SIG-M5 (cell line): ENCODE measurements around the gene ATG13.
"Not testable (repeated sequence)": the region's sequence is repeated elsewhere in the genome, so short reads cannot be mapped to it uniquely, and the experiment has no call there.

ENCODE experiments used
- DNase-seq: peaks from one replicate; lab custom pipeline; 2025; lab: John Stamatoyannopoulos, UW

Gene ATG13

DNA sequence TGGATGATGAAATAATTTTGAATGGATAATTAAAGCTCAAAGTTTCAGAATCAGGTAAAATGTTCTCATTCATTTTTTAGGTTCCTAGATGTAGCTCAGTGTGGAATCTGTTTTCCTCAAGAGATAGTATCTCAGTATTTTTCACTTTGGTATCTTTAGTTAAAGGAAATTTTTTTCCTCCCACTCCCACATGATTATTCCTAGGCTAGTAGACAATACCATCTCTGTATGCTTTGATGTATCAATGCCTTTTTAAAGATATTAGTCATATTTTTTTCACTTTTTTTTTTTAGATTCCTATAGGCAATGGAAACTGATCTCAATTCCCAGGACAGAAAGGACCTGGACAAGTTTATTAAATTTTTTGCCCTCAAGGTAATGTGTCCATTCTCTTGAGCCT lies 26.6 kb downstream of the ATG13 start:
- DNase-seq: no peak

DNA sequence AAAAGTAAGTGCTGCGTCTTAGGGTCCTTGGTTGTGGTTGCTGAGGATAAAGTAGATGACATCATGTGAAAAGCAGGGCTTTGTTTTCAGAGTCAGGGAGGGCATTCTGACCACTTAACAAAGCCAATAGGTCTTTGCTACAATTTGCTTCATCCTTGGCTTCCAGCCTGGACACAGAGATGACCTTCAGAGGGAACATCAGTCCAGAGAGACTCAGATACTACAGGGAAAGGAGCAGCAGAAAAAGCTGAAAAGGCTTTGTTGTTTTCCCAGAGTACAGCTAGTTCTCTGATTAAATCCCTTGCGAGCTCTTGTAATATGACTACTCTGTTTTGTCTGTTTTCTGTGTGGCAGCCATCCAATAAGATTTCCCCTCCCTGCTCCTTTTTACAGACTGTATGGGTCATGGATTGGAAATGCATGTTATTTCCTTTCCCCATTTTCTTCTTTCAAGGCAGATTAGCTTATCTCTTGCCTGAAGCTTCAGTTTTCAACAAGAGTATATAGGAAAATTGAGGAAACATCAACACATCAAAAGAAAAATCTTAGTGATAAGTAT lies 31.9 kb downstream of the ATG13 start:
- no peak for DNase-seq

DNA sequence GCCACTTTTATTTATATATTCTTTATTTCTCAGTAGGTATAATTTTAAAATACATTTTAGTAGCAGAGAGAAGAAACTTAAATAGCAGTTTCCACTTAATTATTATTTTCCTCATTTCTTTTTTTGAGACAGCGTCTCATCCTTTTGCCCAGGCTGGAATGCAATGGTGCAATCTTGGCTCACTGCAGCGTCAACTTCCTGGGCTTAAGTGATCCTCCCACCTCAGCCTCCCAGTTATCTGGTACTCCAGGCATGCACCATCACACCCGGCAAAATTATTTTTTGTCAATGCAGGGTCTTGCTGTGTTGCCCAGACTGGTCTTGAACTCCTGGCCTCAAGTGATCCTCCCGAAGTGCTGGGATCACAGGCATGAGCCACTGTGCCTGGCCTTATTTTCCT lies 38.3 kb downstream of the ATG13 start:
- DNase-seq: no peak

DNA sequence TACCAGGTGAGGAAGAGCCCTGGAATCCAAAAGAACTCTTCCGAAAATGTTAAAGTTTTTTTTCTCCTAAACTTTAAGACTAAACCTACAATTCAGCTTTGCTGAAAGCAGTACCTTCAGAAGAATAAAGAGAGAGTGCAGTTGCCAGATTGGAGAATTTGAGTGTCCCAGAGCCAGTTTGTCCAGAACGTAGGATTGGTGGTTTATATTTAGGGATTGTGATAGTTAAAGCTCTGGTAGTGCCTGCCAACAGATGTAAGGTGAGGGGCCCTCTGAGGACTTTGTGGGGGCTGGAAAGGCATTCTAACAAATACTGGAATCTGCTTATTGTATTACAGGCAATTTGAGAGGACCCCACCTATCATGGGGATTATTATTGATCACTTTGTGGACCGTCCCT lies 39.8 kb downstream of the ATG13 start:
- no peak for DNase-seq

DNA sequence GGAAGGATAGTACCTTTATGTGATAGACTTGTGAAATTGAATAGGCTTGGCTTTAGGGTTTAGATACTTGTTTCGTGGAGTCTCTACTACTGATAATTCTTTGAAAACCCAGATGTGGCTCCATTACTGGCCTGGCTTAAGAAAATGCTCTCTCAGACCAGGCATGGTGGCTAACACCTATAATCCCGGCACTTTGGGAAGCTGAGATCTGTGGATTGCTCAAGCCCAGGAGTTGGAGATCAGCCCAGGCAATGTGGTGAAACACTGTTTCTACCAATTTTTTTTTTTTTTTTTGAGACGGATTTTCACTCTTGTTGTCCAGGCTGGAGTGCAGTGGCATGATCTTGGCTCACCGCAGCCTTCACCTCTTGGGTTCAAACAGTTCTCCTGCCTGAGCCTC lies 40.9 kb downstream of the ATG13 start:
- DNase-seq: no peak

DNA sequence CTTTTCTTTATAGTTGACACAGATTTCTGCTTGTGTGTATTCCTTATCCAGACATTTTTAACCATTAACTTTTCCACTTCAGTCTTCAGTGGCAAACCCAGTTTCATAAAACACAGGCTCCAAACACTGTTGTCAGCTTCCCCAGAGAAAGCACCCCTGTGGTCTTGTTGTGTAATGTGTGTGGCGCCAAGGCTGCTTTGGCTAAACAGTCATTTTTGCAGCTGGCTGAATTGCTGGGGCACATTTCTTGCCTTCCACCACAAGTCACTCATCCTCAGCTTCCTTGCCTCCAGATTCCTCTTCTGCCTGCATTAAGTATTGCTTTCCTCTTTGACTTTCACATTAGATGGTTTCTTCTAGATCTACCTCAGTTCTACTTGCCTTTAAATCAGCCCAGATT lies 42.6 kb downstream of the ATG13 start:
- peak; percentile 77 for DNase-seq

DNA sequence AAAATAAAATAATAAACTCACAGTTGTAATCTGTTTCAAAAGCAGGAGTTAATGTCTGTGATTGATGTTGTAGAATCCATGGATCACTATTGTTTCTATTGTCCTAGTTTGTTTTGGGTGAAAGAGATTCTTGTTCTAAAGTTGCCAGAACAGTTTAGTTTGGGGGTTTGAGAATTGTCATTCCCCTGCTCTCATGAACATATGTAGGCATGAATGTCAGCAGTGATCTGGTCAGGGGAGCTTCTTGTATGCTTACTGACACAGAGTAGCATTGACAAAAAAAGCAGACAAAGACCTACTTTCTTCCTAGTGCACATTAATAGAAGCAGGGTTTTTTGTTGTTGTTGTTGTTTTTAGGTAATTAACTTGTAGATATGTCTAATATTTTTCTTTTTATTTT lies 44.5 kb downstream of the ATG13 start:
- no peak for DNase-seq

DNA sequence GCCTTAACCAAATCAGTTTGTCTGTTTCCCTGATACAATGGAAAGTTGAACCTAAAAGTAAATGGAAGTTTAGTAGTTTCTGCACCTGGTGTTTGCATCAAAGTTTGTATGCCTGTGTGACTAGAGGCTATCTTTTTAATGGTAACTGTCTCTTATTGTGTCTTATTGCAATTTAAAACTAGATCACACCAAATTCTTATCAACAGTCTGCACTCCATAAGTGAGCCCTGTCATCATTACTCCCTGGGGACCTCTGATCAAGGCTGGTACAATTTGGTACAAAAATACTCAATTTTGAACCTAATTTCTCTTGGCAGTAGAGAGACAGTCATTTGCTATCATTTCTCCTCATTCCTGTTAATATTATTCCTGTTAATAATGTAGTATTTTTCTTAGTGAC lies 45.0 kb downstream of the ATG13 start:
- no peak for DNase-seq

DNA sequence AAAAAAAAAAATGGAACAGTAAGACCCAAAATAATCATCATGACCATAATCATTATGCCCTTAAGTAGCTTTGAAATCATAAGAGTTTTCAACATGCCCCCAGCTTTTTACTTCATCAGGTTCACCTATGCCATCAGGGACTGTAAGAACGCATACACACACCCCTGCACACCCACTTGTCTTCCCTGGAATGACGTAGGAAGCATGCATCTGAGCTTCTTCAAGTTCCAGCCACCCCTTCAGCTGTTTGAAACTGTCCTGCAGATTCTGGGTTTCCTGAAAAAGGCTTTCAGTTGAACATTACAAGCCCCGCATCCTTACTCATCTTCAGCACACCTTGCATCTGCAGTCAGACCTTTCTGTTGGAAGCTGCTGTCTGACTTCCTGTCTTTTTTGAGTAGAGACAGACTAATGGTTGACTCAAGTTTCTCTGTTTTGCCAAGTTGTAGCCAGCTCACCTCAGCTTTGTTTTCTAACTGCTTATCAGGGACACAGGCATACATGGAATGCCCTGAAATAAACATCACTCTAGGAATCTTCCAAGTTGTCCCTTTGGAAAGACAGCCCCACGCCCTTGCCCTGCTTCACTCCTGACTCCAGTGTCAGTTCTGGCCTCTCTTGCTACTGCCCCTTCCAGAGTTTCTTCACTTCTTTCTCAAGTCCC lies 46.1 kb downstream of the ATG13 start:
- no peak for DNase-seq

DNA sequence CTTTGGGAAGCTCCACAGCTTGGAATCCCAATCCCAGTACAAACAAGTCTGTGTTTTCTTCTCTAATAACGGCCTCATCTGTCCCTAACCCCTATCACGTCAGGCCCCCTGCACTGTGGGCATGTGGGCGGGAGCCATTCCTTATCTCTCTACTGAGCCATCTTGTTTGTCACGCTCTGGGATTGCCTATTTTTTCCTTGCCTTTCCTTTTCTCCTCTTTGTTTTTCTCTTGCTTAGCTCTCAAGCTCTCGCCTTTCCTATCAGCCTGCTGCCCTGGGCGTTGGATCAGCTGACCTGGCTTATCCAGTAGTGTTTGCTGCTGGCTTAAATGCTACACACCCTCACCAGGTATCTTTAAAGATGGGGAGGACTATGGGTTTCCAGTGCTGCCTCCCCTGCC lies 47.3 kb downstream of the ATG13 start:
- no peak for DNase-seq

DNA sequence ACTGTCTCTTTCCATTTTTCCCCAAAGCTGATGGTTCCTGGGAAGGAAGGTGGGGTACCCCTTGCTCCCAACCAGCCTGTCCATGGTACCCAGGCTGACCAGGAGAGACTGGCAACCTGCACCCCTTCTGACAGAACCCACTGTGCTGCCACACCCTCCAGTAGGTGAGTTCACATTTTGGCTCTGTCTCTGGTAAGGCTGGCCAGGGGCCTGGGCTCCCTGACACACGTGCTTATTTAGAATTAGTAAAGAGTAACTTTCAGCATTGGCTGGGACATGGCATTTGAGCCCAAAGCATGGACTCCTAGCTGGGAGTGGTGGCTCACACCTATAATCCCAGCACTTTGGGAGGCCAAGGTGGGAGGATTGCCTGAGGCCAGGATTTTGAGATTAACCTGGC lies 48.0 kb downstream of the ATG13 start:
- no peak for DNase-seq

DNA sequence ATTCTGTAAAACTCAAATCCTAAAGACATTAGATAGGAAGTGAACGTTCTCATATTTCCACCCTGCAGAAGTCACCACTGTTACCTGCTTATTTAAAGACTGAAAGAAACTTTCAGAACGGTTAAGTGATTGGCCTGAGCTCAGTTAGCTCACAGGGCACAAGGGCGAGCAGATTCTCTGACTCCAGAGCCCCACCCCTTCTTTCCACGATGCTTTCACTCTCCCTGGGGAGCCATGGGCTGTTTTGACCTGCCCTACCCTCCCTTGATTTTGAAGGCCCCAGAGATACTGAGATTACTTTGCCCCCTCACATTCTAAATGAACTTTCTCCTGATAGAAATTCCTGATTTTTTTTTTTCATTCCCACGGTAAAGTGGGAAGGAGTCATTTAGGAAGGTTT lies 49.2 kb downstream of the ATG13 start:
- no peak for DNase-seq

DNA sequence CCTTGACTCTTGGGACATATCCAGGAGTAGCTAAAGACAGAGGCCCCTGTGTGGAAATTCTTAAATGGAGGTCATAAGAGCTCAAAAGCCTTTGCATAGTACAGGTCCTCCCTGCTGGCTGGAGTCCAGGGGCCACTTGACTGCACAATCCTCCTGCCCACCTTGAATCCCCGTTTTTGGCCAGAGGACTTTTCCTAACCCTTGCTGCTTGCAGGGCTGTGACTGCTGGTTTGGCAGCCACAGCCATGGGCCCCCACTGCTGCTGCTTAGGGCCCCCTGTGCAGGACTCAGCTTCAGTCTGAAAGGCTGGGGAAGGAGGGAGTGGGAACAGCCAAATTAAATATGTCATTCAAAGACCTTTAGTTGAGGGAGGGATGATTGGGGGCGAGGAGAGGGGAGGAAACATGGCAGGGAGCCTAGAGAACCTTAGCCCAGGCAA lies 49.7 kb downstream of the ATG13 start:
- no peak for DNase-seq

DNA sequence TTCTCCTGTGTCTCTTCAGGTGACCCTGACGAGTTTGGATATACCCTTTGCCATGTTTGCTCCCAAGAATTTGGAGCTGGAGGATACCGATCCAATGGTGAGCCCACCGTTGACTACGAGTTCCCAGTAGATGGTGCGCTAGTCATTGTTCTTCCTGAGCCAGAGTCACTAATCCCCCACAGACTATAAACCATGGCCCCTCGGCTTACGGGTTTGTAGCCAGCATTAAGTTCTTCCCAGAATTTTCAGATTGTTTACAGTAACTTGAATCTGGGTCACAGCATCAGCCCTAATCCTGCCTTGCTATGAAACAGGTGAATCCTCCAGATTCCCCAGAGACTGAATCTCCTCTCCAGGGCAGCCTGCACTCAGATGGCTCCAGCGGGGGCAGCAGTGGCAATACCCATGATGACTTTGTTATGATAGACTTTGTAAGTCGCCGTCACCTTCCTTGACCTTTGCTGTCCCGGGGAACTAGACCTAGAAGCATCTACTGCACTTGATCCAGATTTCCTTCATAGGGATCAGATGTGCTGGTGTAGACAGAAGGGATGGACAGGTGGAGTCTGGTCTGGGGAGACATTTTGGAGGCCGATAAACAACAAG lies 51.2 kb downstream of the ATG13 start:
- no peak for DNase-seq

DNA sequence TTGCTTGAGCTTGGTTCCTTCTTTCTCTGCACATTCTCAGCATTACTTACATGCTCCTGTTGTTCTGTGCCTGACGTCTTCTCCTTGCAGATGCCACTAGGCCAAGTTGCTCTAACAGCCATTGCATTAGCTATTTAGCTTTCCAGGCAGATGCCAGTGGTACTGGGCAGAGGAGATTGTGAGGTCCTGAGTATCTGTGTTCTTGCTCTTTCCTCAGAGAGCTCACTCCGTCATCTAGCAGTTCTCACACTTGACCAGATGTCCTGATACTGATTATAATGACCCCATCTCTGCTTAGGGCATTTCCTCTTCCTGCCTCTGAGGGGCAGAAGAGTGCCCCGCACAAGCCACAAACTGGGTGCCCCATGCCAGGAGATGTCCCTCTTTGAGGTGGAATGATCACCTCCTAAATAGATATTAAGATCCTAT lies 52.4 kb downstream of the ATG13 start:
- DNase-seq: no peak

DNA sequence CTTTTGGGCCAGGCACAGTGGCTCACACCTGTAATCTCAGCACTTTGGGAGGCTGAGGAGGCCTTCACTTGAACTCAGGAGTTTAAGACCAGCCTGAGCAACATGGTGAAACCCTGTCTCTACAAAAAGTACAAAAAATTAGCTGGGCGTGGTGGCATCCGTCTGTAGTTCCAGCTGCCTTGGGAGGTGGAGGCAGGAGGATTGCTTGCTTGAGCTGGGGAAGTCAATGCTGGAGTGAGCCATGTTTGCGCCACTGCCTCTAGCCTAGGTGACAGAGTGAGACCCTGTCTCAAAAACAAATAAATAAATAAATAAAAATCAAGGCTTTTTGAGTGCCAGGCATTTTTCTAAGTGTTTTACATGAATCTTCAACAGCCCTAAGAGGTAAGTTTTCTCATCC lies 53.2 kb downstream of the ATG13 start:
- not testable (repeated sequence) for DNase-seq

DNA sequence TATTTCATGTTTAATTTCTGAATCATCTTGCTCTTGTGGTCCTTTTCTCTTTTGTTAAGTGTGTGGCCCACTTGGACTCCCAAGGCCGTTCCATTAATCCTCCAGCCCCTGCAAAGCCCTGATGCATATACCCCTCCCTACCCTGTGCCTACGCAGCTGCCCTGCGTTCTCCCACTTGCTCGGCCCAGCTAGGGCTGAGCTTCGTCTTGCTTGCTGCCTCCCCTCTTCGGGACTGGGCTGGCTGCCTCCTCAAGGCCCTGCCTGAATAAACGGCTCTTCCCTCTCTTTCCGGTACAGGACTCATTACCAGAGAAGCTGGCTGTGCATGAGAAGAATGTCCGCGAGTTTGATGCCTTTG lies 54.6 kb downstream of the ATG13 start:
- DNase-seq: no peak

DNA sequence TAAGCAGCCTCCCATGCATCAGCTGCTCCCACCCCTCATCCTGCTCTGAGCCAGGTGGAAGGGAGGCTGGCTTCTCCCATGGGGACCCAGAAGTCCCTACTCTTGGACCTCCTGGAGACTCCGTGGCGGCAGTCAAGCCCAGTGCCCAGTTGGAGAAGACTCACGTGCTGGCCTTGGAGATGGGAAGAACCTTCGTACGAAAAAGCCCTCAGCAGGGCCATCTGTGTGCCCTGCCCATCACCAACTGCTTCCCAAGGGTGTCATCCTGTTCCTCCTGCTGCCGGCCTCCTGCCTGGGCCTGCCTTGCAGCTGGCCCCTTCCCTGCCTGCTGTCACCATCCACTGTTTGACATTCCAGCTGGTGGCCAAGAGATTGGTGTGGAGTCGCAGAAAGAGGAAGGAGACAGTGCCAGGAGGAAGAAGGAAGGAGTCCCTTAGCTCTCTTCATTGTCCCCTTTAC lies 55.1 kb downstream of the ATG13 start:
- DNase-seq: no peak

DNA sequence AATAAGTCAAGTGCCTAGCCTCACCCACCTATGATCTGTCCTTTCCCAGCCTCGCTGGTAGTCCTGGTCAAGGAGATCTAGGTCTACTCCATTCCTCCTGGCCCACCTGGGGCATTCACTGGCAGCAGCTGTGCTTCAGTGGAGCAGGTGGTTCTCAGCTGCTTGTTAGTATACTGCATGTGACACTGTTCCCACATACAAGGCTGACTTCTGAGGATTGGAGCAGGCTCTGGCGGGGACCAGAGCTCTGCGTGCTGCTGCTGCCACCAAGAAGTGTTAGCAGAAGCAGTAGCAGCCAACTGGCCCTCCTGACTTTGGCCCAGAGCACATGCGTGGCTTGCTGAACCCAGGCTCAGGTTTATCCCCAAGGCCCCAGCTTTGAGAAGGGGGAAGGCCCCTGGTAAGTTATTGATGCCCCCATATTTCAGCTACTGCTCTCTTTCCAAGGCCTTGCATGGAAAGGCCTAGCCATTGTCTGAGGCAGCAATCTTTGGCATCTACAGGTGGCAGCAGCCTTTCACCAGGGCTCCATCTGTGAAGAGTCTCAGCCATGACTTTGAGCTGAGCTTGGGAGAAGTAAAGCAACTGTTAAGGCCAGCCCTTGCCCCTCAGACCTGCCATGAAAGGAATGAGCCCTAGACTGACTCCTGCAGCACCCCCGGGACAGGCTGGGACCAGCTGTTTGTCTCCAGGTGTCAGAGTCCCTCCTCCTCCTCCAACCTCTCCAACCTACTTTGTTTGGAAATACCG lies 56.5 kb downstream of the ATG13 start:
- no peak for DNase-seq

DNA sequence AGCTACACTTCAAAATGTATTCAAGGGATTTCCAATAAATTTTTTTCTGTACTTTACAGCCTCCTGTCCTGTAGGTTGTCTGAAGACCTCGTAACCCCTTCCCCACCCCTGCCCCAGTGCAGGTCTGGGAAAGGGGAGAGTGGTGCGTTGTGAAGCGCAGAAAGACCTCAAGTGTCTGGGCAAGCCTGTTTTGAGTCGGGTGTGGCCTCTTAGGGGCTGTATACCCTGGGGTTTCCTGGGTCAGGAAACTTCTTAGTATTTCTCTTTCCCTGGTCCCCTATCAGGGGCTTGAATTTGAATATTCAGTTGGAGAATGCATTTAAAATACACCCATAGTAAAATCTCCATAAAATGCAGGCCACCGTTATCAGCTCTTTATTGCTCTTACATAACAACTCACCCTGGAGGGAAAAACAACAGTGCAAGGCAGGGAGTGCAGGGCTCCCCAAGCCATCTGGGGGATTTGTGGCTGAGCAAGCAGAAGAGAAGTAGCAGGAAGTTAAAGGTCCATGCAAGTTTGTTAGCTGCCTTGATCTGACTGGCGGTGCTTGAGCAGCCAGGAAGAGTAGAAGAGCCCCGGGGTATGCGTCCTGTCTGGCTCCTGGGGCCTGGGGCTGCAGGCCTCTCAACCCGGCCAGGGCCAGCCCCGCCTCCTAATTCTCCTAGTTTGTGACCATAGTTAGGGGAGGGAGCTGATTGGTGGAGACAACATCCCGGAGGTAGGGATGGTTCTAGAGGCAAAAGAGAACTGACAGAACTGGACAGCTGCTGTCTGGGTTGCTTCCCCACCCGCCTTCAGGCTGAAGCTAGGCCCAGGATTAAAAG lies 57.3 kb downstream of the ATG13 start:
- DNase-seq: peak; percentile 52

DNA sequence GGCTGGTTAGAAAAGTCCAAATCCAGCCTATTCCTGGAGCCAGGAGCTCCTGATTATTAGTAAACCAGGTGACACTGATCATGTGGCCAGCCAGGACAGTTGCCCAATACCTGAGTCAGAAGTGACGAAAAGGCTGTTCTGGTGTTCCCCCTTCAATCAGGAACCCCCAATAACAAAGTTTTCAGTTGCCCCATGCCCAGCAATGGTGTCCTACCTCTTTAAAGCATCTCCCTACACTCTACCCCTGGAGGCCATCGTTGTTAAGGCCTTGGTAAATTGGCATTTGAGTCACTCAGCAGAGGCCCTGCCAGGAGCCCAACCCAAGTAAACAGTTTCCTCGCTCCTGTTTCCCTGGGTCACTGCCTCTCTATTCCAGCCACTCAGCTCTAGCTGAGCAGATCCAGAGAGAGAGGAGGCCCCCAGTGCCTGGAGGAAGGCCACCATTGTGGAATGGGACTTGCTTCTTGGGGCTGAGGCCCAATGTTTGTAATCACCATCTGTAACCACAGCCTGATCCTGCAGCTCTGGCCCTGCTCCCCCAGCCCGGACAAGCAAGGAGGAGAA lies 58.0 kb downstream of the ATG13 start:
- no peak for DNase-seq

DNA sequence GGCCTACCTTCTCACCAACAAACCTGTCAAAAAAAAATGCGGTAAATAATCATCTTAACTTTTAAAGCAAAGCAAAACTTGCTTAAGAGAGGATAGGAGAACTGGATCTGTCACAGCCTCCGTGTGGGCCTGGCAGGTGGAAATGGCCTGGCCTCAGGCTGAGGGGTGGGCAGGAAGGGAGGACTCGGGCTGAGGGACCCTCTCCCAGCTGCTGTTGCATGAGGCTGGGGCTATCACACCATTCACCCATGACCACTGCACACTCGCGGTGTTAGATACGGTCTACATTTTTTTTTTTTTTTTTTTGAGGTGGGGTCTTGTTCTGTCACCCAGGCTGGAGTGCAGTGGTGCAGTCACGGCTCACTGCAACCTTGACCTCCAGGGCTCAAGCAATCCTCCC lies 58.6 kb downstream of the ATG13 start:
- no peak for DNase-seq
